HepG2 (cell line): ENCODE data around the gene PUDP.

Source experiments
- NCOA2 ChIP-seq: sonication (generic); formaldehyde crosslinking; IDR thresholded peaks from 2 replicates; pipeline ENCODE4 v1.8.0; 2022; ENCODE audit warnings: inconsistent platforms
- POLR2AphosphoS5 ChIP-seq: IDR thresholded peaks from 2 replicates; pipeline ENCODE4 v1.6.1; 2012; ENCODE audit warnings: low read depth, low read length
- SMC3 ChIP-seq: IDR thresholded peaks from 2 replicates; pipeline ENCODE4 v1.6.1; 2011; ENCODE audit warnings: low read length, improper control_type of control experiment
- TP53 ChIP-seq: sonication (generic); formaldehyde crosslinking; conservative IDR thresholded peaks from 2 replicates; pipeline ENCODE4 v1.4.0; 2020; ENCODE audit warnings: missing genetic modification reagents
- ZBTB38 ChIP-seq: sonication (generic); formaldehyde crosslinking; IDR thresholded peaks from 2 replicates; pipeline ENCODE4 v1.5.1; 2020; ENCODE audit warnings: mild to moderate bottlenecking, missing genetic modification reagents

GRCh38 chrX:7077241-7078230 is 70.4 kb downstream of the PUDP start:
- TF ChIP-seq TP53 (CRISPR knock-in tag) (no peak), NCOA2 (CRISPR knock-in tag) (no peak), SMC3 (no peak), POLR2AphosphoS5 (no peak), ZBTB38 (CRISPR knock-in tag) (no peak)
